ENCODE results near the gene WASF3.
A peak's percentile ranks its signal among the peaks of the same experiment; 100 is the strongest.

The WASF3 gene

DNA sequence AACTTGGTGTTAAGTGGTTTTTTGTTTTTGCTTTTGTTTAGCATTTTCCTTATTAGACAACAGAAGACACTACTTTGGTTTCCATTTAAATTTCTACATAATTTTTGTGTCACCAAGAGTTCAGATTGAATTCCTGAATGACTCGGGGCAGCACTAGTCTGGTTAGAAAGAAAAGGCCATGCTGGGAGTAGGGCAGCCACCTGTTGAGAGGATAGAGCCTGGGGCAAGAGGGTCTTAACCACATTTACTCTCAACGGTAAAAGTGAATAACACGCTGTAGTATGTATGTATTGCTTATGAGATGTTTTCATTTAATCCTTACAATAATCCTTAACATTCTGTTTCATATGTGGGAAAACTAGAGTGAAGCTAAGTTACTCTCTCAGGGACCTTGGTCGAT is 131.5 kb downstream of the WASF3 start:
- DNase-seq = no peak

DNA sequence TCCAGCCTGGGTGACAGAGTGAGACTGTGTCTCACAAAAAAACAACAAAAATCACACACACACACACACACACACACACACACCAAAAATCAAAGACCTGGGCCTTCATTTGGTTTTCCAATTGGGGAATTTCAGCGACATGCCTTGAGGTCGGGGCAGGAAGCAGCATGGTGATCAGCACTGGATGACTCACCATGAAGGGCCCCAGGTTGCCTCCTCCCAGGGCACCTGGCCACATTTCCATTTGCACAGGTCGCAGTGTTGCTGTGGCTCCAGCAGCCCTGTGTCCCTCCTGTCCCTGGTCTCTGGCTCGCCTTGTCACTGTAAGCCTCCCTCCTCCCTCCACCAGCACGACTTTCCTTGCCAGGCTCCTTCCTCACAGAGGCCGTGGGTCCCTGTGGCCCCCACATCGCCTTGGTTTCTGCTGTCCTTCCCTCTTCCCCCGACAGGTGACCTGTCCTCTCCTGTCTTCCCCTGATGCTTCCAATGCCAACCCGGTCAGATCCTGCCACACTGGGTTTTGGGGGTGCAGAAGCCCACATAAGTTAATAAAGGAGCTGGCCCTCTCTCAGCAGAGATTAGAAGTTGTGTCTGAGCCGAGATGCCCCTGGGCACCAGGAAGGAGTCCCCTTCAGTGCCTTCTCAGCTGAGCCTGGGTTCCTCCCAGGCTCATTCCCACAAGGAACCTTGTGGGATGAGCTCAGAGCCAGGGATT is 136.4 kb downstream of the WASF3 start:
- DNase-seq = no peak

DNA sequence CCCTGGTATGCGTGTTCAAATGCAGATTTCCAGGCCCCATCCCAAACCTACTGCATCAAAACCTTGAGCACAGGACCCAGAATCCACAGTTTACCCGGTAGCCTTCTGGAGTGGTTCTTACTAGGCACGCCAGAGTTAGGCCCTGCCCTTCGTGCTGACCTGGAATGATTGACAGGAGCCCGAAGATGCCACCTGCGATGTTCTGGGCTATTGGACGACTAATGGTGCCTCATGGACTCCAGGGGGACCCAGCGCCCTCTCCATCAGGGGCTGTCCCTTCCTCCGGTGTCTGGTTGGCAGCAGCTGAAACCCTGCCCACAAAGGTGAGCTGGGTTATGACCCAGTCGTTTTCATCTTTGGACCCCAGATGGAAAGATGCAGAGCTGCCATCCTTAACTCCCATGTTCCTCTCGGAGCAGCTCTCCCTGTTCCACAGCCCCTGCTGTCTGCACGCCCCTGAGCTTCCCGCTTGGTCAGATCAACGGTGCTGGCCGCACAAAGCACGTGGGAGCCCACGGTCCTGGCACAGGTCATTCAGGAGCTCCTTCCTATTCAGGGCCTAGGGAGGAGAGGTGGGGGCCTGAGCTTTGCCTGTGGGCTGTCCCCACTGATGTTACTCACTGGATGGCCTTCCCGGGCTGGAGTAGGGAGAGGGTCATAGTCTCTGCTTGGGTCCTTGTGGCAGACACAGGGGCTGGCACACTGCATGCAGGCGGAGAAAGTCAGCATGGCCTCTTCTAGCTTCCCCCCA is 137.3 kb downstream of the WASF3 start:
- DNase-seq = no peak

DNA sequence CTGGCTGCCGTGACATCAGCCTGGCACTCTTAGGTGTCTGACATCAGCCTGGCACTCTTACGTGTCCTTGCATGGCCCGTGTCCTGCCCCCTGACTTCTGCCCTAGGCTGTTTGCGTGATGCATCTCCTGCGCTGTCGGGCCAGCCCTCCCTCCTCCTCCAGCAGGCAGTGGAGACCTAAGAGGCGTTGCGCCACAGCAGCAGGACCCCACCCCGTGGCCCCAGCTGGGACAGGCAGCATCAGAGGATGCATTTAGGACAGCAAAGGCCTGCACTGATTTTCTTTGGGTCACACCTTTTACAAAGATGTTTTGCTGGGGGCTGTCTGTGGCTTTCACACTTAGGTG is 137.8 kb downstream of the WASF3 start:
- no peak for DNase-seq

DNA sequence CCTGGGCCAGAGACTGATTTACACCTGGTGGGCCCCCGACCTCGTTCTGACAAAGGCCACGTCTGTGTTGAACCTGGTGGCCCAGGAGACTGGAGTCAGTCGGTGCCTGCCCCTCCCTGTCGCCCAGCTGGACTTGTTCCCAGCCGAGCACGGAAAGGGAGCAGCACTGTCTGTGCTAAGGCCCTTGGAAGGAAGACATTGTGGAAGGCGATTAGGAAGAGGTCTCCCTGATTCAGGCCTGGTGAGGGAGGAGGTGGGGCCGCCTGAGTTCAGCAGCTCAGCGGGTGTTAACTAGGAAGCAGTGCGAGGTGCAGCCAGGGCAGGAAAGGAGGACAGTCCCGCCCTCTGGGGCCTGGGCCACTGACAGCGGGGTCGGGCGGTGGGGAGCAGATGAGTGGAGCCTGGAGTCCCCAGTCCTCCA is 138.4 kb downstream of the WASF3 start:
- DNase-seq = no peak

DNA sequence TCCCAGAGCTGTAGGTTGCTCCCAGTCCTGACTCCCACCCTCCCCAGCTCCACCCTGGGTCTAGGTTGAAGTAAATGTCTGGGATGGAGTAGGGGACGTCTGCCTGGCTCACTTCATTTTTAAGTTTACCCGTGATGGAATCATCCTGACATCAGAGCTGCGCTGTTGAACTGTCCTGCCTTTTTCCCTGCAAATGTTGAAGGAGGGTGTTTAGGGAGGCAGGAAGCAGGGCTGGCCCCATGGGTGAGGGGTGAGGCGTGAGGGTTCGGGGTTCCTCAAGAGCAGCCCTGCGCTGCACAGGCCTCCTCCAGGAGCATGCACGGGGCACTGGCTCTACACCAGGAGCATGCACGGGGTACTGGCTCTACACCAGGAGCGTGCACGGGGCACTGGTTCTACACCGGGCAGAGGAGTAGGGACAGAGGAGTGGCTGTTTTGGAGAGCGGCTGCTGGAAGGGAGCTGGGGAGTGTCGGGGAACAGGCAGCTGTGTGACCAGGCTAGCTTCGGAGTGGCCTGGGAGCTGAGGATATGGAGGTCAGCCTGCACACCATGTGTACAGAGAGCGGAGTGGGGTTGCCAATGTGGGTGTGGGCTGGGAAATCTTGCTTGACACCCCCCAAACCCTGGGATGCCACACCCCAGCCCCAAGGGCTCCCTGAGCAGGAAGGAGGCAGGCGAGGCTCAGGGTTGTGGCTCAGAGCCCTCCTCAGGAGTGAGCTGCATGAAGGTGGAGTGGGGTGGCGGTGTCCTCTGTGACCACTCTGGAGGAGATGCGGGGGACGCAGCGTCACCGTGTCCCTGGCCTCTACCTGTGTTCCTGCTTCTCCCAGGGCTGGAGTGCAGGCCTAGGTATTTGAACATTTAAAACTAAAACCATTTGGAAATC is 139.8 kb downstream of the WASF3 start:
- no peak for DNase-seq

DNA sequence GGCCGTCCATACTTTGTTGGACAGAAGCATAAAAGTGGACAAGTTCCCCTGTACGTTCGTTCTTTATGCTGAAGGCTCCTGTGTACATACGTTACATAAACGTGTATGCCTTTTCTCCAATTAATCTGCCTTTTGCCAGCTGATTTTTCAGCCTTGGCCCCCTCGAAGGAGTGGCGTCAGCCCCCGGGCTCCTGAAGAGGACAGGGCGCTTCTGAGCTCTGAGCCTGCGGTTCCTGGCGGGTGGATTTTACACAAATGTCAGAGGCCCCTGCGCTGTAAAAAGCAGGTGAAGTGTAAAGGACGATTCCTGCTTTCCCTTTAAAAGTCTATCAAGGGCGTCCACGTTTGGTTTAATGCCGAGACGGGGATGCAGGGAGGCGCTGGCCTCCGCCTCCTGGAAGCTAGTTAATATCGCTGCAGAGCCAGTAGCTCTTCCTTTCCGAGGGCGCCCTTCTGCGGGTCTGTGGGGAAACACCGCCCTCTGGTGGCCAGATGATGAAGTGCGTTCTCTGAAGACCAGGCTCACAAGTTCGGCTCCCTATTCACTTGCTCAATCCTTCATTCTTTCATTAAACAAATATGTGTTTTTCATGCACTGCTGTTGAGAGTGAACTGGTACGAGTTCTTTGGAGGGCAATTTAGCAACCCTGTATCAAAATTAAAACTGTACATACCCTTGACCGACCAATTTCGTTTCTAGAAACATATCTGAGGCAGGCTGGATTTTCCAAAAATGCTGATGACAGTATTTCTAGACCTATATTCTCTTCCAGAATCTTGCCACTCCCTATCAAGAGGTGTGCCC is 141.1 kb downstream of the WASF3 start:
- peak; percentile 50 for DNase-seq

DNA sequence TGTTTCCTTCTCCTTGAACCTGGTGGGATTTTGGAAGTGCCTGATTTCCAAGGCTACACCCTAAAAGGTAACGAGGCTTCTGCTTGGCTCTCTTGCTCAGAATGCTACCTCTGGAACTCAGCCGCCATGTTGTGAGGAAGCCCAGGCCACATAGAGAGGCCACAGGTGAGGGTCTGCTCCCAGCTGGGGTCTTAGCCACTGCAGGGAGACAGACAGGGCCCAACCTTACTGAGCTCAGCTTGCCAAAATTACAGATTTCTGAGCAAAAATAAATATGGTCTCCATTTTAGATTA is 141.7 kb downstream of the WASF3 start:
- DNase-seq = no peak

DNA sequence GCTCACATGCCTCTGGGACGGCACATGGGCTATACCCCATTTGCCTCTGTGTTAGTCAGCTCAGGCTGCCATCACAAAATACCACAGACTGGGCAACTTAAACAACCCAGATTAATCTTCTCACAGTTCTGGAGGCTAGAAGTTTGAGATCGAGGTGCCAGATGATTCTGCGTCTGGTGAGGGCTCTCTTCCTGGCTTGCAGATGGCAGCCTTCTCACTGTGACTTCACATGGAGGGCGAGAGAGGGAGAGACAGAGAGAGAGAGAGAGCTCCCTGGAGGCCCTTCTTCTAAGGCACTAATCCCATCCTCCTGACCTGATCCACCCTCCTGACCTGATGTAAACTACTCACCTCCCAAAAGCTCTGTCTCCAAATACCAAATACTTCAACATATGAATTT is 148.1 kb downstream of the WASF3 start:
- DNase-seq = no peak

DNA sequence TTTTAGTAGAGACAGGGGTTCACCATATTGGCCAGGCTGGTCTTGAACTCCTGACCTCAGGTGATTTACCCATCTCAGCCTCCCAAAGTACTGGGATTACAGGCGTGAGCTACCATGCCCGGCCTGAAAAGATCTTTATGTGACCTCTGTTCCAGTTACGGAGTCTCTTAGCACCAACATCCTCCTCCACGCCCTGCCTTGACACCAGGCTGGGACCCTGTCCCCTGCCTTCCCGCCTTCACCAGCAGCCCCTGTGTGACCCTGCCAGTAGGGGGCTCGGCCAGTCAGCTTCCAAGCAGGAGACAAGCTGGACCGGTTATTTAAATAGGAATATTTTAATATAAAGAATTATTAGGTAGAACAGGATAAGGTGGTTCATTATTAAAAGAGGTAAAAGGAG is 148.9 kb downstream of the WASF3 start:
- DNase-seq = no peak

DNA sequence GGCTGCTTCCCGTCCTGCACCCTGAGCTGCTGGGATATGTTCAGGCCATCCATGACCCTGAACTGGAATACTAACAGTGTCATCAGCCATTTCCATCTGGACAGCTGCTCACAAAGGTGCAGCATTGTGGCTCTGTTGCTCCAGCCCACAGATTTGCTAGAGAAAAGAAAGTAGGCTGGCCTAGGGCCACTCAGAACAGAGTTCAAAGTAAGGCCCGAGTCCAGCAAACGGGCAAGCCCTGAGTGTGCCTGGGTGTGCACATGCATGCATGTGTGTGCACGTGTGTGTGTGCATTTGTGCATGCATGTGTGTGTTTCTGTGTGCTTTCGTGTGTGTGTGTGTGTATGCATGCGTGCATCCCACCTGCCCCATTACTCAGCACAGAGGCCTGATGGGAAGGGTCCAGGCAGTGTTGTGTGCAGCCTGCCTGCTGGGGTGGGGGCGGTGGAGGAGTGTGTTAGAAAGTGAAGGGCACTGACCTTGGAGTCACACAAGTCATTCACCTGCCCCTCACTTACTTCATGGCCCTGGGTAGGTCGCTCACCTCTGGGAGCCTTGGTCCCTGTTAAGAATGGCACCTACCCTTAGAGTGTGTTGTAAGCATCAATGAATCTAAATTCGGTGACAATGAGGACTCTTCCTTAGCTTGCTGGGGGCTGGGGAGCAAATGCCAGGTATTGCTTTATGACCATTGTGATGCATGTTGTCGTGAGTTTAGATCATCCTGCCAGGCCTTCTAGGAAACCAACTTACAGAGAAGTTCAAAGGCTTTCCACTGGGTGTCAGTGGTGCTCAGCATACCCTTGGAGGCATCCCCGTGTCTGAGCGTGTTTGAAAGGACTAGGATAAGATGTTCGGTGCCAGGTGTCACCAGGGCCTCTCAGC is 149.9 kb downstream of the WASF3 start:
- no peak for DNase-seq

DNA sequence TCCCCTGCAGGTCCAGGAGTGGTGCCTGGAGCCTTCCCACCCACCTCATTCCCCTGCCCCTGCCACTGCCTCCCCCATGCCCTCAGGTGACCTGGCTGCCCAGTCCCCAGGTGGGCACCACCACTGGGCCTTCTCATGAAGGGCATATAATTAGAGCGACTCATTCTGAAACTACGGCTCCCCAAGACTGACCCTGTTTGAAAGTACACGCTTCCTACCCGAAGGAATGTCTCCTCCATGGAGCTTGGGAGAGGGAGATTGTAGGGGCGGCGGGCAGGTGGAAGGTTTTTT is 150.5 kb downstream of the WASF3 start:
- DNase-seq = no peak

DNA sequence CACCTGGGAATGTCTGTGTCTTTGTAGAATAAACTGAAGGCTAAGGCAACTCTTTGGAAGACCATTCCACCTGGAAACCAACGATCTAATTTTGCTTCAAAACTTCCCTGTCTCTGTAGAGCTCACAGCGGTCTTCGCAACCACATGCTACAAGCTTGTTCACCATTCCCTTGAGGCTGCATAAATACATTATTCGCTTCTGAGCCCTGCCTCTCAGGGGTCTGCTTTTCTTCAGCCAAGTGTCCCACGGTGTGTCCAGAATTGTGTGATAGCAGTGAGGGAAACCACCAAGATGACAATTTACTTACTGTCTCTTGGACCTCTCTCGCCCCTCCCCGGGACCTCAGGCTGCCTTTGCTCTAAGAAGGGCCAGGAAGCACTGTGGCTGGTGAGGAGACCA is 152.0 kb downstream of the WASF3 start:
- no peak for DNase-seq

DNA sequence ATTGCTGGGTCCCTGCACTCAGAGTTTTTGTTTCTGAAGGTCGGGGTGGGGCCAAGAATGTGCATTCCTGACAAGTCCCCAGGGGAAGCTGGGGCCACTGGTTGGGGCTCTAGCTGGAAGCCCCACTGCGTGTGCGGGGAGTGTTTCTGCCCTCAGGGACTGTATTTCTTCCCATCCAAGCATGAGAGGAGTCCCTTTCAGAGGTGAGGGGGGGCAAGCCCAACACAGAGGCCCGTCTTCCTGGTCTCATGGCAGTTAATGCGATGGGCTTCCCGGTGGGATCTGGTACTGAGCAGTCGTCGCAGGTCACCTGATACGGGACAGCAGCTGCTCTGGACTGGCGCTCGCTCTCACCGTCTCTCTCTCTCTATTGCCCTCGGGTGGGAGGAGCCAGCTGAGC is 152.7 kb downstream of the WASF3 start:
- DNase-seq = no peak

DNA sequence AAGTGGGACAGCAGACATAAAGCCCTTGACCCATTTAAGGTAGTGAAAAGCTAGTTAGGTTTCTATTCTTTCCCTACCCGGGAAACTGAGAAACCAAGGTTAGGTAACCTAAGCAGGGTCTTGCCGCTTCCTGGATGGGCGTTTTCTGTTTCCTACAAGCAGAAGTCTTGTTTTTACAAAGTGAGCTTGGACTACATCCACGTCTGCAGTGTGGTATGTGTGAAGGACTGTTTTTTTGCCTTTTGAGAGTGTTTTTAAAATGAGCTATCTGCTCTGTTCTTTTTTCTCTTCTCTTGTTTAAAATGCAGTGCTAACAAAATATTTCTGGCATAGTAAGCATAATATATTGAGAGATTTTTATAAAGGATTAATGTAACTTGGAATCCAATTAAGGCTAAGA is 153.7 kb downstream of the WASF3 start:
- no peak for DNase-seq

DNA sequence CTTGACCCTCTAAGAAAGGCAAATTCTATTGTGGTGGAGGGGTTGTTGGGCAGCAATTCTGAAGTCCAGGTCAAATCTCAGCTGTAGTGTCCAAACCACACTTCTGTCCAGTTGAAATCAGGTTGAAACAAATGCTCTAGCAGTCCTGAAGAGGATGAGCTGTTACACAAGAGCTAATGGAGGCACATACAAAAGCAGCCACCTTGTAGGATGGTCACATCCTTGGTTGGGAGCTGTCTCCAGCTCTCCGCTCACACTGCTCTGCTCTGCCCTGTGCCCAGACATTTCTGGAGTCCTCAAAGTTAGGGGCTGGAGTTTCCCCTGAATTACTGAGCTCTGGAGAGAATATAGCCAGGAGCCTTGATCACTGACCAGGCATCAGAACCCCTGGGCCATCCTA is 155.9 kb downstream of the WASF3 start:
- DNase-seq = no peak

DNA sequence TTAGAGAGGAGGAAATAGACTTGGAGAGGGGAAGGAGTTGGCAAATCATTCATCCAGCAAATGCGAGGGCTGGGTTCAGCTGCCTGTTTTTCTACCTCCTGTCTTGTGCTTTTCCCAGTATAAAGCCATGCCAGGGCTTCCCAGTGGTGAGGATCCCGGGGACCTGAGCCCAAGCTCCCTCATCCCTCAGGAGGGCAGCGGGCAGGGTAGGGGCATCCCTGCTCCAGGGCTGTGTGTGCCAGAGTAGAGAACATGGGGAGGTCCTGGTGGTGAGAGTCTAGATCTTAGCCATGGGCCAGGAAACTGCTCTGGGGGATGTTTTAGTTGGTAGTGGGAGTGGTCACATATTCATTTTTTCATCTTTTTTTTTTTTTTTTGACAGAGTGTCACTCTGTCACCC is 159.5 kb downstream of the WASF3 start:
- DNase-seq = no peak

DNA sequence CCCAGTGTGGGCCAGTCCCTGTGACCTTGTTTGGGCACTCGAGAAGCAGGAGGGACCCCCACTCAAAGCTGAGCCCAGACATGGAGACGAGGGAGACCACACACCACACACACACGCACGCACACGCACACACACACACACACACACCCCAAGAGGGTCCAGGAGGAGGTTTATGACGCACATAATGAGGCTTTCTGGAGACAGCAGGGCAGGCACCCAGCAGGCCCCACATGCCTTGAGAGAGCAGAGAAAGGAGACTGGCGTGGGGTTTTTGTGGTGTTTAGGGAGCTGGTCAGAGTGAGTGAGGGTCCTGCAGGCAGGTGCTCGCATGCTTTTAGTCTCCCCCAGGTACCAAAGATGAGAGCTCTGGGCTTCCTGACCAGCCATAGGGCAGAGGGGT is 160.7 kb downstream of the WASF3 start:
- no peak for DNase-seq

DNA sequence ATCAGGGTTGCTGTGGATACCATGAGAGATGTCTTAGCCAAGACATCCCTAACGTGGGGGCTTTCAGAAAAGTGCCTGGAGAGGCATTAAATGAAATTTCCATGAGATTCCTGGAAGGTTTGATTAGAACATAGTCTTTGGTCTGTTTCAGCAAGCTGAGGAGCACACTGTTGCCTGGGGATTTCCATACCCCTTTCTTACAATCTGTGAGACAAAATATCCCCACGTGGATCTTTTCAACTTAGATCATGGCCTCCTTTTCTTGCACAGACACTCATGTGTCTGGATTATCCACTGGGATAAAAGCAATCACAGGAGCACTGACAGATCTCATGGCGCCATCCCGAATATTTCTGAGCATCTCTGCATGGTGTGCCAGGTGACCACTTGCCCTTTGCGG is 161.4 kb downstream of the WASF3 start:
- DNase-seq = no peak

DNA sequence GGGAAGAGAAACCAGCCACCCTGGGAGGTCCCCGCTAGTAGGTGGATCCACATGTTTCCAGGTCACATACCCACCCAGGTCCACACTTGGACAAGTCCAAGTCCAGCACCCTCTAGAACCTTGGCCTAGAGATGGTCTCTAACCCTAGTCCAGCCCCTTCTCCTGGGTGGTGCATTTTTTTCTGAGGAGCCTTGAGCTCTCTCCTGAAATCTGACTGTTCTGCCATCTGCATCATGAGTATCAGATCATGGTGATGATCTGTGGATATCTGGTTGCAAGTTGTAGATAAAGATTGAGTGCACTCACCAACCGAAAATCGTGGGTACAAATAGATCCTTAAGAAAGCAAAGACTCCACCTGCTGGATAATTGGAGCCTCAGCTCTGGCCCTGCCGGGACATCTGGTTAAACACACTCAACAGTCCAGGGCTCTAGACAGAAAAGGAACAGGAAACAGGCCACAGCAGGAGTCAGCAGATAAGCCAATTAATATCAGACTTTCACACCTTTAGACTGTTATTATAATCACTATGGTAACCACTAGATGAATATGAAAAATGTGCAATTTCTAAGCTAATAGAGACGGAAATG is 162.0 kb downstream of the WASF3 start:
- DNase-seq = no peak

DNA sequence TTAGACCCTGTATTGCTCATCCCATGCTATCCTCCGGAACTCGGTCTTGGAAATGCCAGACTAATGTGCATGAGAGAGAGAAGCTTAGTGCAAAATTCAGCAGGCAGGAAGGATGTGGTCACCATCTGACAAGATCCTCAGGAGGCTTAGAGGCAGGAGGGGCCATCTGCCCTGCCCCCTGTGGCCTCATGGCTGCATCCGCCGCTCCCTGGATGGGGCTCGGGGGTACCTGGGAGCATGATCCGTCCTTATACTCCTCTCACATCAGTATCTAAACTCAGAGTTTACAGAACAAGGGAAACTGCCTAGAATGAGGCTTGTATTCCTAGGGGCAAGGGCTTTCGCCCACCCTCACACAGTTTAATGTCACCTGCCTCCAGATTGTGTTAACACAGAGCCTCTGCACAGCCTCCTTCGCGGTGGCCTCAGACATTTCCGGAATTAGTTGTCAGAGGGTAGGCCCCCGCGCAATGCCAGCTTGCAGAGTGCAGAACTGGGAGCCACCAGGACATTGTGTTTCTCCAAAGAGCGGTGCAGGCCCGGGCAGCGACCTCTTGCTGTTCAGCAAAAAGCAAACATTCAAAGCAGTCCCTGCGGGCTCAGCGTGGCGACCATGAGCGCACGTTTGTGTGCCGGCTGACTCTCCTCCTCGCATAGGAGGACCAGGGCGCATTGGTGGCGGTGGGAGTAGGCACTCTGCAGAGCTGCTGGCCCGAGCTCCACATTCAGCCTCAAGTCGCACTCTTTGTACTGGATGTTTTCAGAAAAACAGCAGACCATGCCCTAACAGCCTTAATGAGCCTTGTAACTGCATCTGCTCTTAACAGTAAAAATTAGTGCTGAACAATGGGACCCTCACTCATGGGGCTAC is 164.0 kb downstream of the WASF3 start:
- DNase-seq = no peak
